PFSK-1 (cell line): Measurements from ENCODE around the gene TAF15.

Experiments
- FOXP2 ChIP-seq: optimal IDR thresholded peaks from 2 replicates; pipeline ENCODE3; 2011; ENCODE audit warnings: borderline replicate concordance, control low read depth, inconsistent platforms; ENCODE audit not compliant: insufficient read depth; ENCODE audit errors: extremely low read length, extremely low read depth
- POLR2AphosphoS5 ChIP-seq: IDR thresholded peaks from 2 replicates; pipeline ENCODE4 v1.6.1; 2012; ENCODE audit warnings: low read depth, mild to moderate bottlenecking, control low read depth, low read length, moderate library complexity
- SIN3A ChIP-seq: IDR thresholded peaks from 2 replicates; pipeline ENCODE4 v1.6.1; 2012; ENCODE audit warnings: mild to moderate bottlenecking, low read length, moderate library complexity, borderline replicate concordance; ENCODE audit not compliant: insufficient read depth
- TAF1 ChIP-seq: IDR thresholded peaks from 2 replicates; pipeline ENCODE4 v1.6.1; 2012; ENCODE audit warnings: low read length, control low read depth, borderline replicate concordance; ENCODE audit not compliant: insufficient read depth
- TF ChIP-seq, protein P1 (sequence below), 2 experiments: IDR thresholded peaks; 2 replicates each; pipeline versions ENCODE4 v1.6.1 to v1.8.0; 2011 to 2012; ENCODE audit warnings: low read depth in 2 of 2, low read length in 2 of 2, control low read depth in 1 of 2, inconsistent platforms in 1 of 2, mild to moderate bottlenecking in 1 of 2, moderate library complexity in 1 of 2; ENCODE audit not compliant: insufficient read depth in 1 of 2

TAF15 gene

DNA sequence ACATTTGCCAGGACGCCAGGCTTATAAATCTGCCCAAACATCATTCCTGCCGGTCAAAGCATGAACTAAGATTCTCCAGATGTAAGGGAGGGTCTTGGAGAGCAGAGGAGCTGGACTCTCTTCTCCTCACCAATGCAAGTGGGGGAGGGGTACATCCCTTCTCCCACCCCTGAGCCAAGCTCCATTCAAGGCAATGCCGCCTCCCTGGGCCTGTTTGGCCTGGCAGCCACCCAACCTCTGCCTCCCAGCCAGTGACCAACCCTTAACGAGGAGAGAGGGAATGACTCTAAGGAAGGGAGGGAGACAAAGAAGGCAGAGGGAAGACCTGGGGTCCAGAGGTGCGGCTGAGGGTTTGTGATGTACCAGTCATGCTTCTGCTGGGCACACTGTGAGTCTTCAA lies 34.8 kb upstream of the TAF15 start:
- TF ChIP-seq TAF1 (no peak; the same call in 1 of the 2 replicates), POLR2AphosphoS5 (no peak), FOXP2 (no peak), SIN3A (no peak)
- TF ChIP-seq, protein P1, sequence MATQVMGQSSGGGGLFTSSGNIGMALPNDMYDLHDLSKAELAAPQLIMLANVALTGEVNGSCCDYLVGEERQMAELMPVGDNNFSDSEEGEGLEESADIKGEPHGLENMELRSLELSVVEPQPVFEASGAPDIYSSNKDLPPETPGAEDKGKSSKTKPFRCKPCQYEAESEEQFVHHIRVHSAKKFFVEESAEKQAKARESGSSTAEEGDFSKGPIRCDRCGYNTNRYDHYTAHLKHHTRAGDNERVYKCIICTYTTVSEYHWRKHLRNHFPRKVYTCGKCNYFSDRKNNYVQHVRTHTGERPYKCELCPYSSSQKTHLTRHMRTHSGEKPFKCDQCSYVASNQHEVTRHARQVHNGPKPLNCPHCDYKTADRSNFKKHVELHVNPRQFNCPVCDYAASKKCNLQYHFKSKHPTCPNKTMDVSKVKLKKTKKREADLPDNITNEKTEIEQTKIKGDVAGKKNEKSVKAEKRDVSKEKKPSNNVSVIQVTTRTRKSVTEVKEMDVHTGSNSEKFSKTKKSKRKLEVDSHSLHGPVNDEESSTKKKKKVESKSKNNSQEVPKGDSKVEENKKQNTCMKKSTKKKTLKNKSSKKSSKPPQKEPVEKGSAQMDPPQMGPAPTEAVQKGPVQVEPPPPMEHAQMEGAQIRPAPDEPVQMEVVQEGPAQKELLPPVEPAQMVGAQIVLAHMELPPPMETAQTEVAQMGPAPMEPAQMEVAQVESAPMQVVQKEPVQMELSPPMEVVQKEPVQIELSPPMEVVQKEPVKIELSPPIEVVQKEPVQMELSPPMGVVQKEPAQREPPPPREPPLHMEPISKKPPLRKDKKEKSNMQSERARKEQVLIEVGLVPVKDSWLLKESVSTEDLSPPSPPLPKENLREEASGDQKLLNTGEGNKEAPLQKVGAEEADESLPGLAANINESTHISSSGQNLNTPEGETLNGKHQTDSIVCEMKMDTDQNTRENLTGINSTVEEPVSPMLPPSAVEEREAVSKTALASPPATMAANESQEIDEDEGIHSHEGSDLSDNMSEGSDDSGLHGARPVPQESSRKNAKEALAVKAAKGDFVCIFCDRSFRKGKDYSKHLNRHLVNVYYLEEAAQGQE (IDR thresholded peaks at IDR 0.05; ENCODE audit: insufficient read depth in 1 of 2, low read depth in 2 of 2, low read length in 2 of 2), result no peak

DNA sequence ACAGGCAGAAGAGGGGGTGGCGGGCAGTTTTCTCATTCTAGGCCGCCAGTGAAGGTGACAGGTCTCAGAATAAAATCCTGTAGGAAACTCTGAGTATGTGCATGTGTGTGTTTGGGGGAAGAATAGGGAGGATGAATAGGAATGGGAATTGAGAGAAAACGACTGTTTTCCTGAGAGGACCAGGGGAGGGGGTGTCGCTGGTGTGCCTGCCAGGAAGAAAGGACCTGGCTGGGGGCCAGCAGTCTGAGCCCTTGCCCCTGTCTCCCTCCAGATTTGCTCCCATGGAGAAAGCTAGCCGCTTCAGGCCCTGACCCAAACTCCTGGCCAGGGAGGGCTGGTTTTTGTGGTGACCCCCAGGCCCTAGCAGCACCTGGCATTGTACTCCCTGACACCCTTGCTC lies 34.2 kb upstream of the TAF15 start:
- no peak for TF ChIP-seq TAF1
- TF ChIP-seq POLR2AphosphoS5, result no peak
- TF ChIP-seq, protein P1 (IDR thresholded peaks at IDR 0.05; ENCODE audit: insufficient read depth in 1 of 2, low read depth in 2 of 2, low read length in 2 of 2), result no peak
- TF ChIP-seq FOXP2, result no peak
- TF ChIP-seq SIN3A, result no peak

DNA sequence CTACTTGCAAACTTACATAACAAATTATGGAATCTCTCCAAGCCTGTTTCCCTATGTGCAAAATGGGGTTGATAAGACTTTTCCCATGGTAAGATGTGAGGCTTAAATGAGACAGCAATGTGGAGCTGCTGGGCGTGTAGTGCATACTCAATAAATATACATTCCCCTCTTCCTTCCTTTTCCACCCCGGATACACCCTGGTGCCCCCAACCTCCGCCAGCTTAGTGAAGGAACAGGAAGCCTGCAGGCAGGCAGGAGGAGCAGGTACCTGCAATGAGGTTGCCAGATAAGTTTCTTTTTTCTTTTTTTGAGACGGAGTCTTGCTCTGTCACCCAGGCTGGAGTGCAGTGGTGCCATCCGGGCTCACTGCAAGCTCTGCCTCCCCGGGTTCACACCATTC lies 33.7 kb upstream of the TAF15 start:
- TF ChIP-seq FOXP2, result no peak
- TF ChIP-seq, protein P1 (IDR thresholded peaks at IDR 0.05; ENCODE audit: insufficient read depth in 1 of 2, low read depth in 2 of 2, low read length in 2 of 2), result no peak
- no peak for TF ChIP-seq POLR2AphosphoS5
- no peak for TF ChIP-seq SIN3A

DNA sequence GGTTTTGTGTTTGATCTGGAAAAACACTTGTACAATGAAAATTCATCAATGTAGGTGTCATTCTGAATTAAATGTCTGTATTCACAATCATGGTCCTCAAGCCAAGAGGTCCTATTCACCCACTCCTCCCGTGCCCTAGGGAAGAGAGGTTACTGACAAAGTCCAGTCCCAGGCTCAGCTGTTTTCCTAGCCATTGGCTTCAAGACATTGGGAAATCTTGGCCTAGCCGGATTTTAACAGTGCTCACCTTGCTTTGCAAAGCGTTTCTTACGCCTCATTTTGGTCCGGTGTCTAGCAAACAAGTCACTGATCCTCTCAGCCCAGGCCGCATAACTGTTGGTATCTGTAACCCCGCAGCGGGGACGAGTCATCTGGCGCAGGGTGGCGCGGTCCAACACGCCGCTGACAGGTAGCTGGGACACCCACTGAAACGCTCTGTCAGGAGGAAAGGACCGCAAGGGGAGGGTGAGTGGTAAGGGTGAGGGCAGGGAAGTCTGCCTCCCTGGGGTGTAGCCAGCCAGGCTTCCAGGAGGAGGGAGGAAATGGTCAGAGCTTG lies 30.6 kb upstream of the TAF15 start:
- no peak for TF ChIP-seq FOXP2
- no peak for TF ChIP-seq TAF1
- TF ChIP-seq, protein P1 (IDR thresholded peaks at IDR 0.05; ENCODE audit: insufficient read depth in 1 of 2, low read depth in 2 of 2, low read length in 2 of 2), result no peak
- TF ChIP-seq POLR2AphosphoS5, result no peak

DNA sequence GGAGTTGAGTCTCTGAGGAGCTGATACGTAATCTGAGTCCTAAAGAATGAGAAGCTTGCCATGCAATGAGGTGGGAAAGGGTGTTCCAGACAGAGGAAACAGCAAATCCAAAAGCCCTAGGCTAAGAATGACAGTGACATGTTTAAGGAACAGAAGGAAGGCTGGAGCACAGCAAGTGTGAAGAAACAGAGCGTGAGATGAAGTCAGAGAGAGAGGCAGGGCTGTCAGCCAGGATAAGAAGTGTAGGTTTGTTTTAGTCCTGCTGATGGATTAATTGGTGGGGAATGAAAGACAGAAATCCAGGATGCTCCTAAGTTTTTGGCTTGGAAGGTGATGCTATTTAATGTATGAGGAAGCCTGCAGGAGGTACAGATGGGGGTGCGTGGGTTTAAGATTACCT lies 28.3 kb upstream of the TAF15 start:
- TF ChIP-seq FOXP2 (no peak), SIN3A (no peak), POLR2AphosphoS5 (no peak), TAF1 (no peak)
- TF ChIP-seq, protein P1 (IDR thresholded peaks at IDR 0.05; ENCODE audit: insufficient read depth in 1 of 2, low read depth in 2 of 2, low read length in 2 of 2), result no peak
